DOHH2 (cell line): ENCODE results near the gene ABTB2.

ENCODE experiments used
- CTCF ChIP-seq: fragments of 200-600 bp; sonication (generic); IDR thresholded peaks from one replicate; pipeline ENCODE4 v1.5.1; 2014; ENCODE audit warnings: antibody characterized with exemption, mild to moderate bottlenecking, low read depth, low read length; ENCODE audit not compliant: poor library complexity, severe bottlenecking
- EZH2phosphoT487 ChIP-seq: fragments of 200-600 bp; sonication (generic); IDR thresholded peaks from 2 replicates; pipeline ENCODE4 v1.6.1; 2017; ENCODE audit warnings: borderline replicate concordance, mild to moderate bottlenecking, antibody characterized with exemption, low read length, moderate library complexity, mixed read lengths

GRCh38 chr11:34403431-34403830, 45.6 kb upstream of the ABTB2 start:
- no peak for TF ChIP-seq CTCF
- TF ChIP-seq EZH2phosphoT487: no peak
